ENCODE measurements around the gene YWHAB.

Gene YWHAB

DNA sequence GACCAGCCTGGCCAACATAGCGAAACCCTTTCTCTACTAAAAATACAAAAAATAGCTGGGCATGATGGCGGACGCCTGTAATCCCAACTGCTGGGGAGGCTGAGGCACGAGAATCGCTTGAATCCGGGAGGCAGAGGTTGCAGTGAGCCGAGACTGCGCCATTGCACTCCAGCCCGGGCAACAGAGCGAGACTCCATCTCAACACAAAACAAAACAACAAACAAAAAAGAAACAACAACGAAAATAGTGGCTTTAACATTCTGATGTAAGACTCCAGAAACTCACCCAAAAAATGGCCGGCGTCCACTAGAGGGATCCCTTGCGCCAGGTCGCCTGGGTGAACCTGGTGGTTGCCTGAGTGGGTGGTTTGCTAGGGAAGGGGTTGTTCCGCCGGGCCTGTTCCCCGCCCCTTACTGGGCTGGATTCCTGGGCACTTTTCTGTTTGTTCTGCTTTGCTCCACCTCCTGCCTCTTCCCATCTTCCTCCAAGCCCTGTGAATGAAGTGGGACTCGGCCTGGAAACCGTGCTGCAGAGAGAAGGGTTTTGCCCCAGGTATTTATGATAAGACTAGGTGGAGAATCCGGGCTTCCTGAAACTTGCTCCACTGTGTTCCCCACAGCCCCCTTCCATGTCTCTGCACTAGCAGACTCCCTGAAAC is 25.9 kb downstream of the YWHAB start:
- peak in 2 of 3 experiments; percentile 10 to 22 for DNase-seq (ENCODE audit: low read depth in 3 of 3)

DNA sequence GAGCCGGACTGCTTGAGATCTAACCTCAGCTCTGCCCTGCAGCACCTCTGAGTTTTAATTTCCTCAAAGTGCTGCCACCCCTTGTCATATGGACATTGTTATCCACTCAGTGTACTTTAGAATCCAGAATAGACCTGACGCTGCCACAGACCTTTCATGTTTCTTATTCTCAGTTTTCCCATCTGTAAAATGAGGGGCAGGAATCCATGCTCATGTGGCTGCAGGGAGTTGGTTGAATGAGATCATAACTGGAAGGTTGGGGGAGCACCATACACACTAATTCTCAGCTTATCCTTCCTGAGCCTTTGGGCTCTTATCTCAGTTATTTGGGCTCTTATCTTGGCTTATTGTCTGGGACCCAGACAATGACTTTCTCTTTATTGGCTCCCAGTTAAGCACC is 26.7 kb downstream of the YWHAB start:
- DNase-seq (ENCODE audit: low read depth in 3 of 3): no peak

DNA sequence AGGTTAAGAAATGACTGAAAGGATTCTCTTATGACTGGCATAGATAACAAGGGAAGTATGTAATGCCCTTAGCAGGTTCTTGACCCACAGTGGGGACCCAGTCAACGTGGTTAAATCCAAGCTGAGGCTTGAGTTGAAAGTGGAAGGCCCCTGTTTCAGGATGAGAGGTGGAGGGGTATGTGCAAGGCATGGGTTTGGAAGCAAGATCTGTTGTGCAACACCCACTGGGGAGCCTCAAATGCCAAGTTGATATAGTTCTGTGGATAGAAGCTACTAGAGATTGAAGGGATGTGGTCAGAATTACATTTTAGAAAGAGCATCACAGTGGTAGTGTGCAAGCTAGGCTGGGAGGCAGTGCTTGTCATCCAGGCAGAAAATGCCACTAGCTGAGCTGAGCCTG is 29.4 kb downstream of the YWHAB start:
- no peak for DNase-seq (ENCODE audit: low read depth in 3 of 3)

DNA sequence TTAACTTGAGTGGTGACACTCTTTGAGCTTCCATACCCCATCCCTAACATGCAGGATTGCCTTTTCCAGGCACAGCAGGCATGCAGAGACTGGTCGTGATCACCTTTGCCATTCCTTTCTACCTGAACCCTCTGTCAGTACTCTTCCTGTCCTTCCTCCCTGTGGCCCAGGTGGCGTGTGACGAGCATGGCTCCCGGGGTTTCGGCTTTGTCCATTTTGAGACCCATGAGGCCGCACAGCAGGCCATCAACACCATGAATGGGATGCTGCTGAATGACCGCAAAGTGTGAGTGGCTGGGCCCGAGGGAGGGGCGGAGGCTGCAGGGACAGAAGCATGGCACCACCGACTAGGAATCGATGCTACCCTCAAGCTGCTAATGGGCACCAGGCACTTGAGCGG is 31.1 kb downstream of the YWHAB start:
- no peak for DNase-seq (ENCODE audit: low read depth in 3 of 3)

DNA sequence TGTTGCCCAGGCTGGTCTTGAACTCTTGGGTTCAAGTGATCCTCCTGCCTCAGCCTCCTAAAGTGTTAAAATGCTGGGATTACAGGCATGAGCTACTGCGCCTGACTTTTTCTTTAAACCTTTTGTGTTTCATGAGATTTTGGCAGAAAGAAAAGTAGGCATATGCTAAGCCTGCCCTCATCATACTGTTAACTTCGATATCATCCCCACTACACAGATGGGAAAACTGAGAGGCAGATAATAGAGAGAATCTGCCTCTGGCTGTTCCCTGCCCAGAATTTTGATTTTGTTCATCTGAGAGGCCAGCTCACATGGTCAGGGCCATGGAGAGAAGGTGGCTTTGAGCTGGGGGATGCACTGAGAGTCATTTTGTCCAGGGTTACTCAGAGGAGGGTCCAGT is 31.9 kb downstream of the YWHAB start:
- DNase-seq (ENCODE audit: low read depth in 3 of 3): no peak

DNA sequence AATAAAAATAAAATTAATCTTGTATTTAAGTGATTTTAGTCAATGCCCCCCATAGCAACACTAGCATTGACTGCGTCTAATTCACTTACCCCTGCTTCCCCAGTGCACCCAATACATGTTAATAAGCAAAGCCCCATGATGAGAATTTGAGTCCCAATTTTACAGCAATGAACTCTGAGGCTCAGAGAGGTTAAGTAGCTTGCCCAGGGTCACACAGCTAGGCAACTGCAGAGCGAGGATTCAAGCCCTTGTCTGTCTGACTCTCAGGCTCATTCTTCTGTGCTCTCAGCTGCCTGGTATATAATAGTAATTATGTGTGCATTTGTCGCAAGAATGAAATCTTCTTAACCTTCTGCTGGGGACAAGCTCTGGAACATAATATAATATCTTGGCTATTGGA is 32.8 kb downstream of the YWHAB start:
- DNase-seq (ENCODE audit: low read depth in 3 of 3): no peak

DNA sequence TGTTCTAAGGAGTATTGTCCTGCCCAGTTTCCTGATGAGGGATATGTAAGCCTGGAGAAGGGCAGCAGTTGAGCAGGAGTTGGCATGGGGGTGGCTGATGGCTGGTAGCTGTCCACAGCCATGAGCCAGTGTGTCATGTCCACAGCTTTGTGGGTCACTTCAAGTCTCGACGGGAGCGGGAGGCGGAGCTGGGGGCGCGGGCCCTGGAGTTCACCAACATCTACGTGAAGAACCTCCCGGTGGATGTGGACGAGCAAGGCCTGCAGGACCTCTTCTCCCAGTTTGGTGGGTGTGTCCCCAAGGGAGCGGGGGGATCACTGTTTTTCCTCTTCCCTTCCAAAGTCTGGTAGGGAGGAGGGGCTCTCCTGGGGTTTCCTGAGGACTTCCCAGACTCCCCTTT is 33.3 kb downstream of the YWHAB start:
- no peak for DNase-seq (ENCODE audit: low read depth in 3 of 3)

DNA sequence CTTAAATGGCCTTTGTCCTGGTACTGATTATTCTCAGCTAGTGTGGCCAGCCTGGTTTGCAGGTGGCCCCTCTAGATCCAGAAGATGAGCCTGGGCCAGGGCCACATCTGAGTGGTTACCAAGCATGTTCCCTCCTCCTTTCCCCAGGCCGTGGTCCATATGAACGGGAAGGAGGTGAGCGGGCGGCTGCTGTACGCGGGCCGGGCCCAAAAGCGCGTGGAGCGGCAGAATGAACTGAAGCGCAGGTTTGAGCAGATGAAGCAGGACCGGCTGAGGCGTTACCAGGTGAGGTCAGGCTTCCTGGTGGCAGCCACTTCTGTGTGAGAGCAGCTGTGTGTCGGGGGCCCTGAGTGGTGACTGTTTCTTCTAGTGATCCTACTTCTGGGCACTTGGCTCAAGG is 35.9 kb downstream of the YWHAB start:
- DNase-seq (ENCODE audit: low read depth in 3 of 3): no peak

DNA sequence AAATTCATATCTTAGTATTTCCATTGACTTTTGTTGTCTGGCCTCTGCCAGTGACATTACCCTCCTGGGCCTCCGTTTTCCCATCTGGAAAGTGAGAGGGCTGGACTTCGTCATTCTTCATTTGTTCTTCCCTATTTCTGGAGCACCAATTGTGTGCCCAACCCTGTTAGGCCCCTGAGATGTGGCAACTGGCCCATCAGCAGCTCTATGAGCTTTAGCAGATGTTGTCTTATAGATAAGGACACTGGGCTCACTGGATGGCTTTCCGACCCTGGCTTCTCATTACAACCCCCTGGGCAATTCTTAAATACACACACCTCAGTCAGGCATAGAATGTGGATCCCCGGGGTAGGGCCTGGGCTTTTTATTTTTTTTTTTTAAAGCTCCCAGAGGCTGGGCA is 39.0 kb downstream of the YWHAB start:
- DNase-seq (ENCODE audit: low read depth in 3 of 3): no peak

DNA sequence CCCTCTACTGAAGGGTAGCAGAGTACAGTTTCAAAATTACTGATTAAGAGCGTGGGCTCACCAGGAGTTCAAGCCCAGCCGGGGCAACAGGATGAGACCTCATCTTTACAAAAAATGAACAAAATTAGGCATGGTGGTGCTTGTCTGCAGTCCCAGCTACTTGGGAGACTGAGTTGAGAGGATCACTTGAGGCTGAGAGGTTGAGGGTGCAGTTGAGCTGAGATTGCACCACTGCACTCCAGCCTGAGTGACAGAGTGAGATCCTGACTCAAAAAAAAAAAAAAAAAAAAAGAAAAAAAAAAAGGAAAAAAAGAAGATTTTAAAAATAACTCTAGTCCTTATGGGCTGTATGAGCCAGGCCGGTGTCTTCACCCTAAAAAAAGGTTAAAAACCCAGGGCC is 43.1 kb downstream of the YWHAB start:
- DNase-seq (ENCODE audit: low read depth in 3 of 3): no peak

DNA sequence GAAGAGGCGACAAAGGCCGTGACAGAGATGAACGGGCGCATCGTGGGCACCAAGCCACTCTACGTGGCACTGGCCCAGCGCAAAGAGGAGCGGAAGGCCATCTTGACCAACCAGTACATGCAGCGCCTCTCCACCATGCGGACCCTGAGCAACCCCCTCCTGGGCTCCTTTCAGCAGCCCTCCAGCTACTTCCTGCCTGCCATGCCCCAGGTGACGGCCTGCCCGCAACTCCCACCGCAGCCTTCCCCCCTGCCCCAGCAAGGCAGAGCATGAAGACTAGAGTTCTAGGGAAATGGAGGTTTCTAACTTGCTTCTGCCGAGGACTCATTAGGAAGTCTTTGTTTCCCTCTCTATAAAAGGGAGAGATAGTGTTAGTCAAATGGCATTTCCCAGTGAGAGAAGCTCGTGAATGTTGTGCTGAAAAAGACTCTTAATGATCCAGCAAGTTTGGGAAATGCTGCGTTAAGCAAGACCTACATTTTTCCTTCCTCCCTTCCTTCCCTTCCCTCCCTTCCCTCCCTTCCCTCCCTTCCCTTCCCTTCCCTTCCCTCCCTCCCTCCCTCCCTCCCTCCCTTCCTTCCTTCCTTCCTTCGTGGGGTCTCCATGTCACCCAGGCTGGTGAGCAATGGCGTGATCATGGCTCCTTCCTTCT is 45.1 kb downstream of the YWHAB start:
- no peak for DNase-seq (ENCODE audit: low read depth in 3 of 3)

DNA sequence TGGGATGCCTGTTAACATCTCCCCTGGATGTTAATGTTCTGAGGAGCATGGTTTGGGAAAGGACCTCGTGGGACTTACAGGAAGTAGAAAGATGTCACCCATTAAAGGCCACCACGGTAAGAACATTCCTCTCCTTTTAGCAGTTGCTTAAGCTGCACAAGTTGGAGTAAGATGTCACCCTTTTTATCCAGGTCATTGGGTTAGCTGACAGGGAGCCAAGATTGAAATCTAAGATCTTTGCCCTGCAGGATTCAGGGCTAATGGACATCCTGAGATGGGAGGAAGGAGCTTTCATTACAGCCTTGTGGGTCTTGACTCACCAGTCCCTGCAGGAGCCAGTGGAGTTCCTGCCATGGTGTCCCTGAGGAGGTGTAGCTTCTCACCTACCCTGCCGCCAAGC is 46.4 kb downstream of the YWHAB start:
- no peak for DNase-seq (ENCODE audit: low read depth in 3 of 3)

DNA sequence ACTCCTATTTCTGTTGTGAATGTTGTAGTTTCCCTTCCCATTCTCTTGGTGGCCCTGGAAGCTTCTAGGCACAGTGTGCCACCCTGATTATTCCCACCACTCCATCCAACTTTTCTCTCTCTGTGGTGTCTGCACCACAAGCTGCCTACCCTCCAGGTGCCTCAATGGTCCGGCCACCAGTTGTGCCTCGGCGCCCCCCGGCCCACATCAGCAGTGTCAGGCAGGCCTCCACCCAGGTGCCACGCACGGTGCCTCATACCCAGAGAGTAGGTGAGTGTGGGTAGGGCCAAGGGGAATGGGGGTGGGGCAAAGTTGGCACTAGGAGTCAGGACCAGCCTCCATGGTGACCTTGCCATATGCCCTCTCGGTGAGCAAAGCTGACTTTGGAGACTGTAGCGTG is 47.4 kb downstream of the YWHAB start:
- DNase-seq (ENCODE audit: low read depth in 3 of 3): no peak

DNA sequence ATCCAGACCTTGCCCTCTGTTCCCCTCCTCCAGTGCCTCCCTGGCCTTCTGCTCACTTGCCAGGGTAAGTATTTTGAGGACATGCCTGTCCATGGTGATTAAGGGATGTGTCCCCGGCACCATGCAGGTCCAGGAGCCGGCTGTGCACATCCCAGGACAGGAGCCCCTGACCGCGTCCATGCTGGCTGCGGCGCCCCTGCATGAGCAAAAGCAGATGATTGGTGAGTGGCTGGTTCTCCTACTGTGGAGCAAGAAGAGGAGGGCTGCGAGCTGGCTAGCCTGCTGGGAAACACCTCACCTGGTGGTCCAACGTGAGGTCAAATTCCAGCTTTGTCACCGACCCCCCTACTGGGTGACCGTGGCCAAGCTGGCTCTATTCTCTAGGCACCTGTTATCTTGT is 51.0 kb downstream of the YWHAB start:
- DNase-seq (ENCODE audit: low read depth in 3 of 3): no peak

DNA sequence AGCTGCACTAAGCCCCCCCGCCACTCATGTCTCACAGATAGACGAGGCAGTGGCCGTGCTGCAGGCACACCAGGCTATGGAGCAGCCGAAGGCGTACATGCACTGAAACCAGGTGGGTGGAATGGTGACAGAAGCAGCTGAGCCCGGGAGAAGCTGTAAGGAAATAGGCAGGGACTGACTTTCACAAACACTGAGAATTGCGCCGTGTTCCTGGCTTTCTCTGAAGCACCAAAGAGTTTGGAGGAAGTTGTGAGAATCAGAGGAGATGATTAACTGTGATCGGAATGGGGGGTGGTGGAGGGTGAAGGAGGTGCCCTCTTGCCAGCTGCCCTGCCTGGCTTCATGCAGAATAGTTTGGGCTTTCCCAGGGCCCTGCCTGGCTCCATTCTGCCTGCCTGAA is 53.1 kb downstream of the YWHAB start:
- no peak for DNase-seq (ENCODE audit: low read depth in 3 of 3)

DNA sequence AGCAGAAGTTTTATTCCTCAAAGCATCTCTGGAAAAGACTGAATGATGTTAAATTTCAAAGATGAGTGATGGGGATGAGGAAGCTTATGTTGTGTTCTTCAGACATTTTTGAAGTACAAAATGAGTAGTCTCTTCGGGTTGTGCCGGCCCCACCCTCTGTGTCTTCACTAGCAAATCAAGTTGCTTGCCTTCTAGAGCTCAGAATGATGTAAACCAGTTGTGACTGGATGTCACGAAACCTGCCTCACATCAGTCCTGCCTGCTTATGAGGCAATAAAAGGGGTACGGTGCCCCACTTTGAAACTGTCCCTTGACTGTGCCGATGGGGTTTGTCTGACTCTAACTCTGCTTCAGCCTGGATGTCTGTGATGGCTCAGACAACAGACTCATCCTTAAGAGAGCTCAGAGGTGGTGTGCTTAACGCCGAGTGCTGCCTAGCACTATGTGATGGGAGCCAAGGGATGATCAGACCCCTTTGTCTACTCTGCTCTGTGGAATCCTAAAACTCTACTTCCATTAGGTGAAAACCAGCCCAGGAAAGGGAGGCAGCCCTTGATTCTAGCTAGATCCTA is 55.7 kb downstream of the YWHAB start:
- no peak for DNase-seq (ENCODE audit: low read depth in 3 of 3)

DNA sequence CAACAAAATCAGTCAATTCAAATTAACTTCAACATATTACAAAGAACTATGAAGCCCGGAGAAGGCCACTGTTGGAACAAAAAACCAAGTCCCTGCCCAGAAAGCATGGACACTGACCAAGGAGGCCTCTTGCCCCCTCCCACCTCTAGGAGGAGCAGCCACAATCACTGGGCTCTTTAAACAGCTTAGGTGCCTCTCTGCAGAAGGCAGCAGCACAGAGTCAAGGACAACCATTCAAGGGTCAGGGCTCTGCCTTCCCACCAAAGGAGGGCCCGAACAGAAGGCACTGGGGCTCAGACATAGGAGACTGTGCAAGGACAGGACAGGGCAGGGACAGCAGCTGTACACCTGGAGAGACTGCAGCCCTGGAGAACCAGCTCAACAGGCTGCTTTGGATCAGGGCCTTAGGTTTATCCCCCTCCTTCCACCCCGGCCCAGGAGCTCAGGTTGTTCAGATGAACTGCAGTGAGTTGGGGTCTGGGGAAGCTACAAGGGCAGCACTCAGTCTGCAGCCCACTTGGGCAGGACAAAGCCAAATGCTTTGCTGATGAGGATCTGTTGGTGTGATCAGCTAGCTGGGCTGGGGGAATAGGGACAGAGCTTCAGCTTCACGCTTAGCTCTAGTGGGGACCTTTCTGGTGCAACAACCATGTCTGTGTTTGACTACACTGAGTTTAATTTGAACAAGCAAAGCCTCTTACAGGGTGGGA is 56.9 kb downstream of the YWHAB start:
- DNase-seq (ENCODE audit: low read depth in 3 of 3): no peak

DNA sequence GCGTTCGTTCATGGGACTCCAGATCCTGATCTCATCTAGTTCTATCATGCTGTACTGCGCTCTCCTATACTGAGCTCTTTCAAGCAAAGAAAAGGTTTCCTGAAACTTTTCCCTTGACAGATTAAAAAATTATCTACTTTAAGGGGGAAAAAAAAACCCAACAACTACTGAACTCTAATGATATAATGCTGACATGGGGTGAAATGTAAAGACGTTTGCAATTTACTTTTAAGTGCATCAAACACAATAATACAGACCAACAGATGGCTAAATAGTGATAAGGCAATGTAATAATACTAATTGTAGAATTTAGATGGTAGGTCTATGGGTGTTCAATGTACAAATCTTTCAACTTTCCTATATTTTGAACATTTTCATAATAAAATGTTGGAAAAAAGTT is 58.3 kb downstream of the YWHAB start:
- DNase-seq (ENCODE audit: low read depth in 3 of 3): no peak

DNA sequence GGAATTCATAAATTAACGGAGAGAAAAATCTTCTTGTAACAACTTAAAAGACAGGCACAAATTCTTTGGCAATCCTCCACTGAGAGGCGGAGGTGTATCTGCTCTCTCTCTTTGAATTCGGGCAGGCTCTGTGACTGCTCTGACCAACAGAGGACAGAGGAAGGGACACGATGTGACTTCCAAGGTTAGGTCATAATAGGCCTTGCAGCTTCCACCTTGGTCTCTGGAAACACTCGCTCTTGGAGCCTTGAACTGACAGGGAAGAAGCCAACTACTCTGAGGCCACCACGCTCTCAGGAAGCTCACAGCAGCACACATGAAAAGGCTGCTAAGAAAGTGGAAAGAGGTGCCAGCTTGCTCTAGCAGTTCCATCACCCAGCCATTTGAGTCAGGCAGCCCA is 59.8 kb downstream of the YWHAB start:
- no peak for DNase-seq (ENCODE audit: low read depth in 3 of 3)

DNA sequence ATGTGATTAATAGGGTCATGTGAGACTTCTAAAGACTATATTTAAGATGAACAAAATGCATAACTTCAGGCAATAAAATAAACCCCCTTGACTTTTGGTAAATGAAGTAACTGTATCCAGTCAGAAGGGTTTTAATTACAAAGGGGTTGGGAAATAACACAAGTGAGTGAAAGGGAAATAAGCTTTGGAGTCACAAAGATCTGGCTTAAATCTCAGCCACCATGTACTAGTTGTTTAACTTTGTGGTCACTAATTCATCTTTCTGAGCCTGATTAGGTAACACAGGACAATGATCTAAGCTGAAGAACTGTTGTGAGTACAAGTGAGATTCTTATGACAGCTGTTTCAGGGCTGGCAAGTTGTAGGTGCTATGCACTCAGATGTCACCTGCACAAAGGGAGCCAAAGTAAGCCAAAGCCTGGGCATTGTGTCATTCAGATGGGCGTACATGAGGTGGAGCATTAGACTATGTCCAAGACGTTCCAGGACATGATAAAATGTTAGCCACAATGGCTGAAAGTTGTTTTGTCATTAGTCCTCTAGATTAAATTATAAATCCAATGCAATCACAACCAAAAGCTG is 60.9 kb downstream of the YWHAB start:
- no peak for DNase-seq (ENCODE audit: low read depth in 3 of 3)

DNA sequence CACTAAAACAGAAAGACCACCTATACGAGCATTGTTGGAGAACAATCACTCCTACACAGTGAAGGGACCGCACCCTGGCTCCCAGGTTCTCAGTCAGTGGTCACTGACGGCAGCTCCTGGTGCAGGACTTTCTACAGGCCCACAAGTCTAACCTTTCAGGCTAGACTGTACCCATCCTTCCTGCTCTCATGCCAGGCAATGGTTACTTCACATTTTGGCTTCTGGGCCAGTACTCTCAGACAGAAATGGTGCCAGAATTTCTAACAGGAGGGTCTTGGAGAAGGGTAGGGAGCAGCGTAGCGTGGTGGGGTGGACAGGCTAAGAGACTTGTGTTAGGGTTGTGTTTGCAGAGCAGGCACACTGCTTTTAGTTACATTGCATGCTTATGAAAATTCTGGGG is 62.6 kb downstream of the YWHAB start:
- DNase-seq (ENCODE audit: low read depth in 3 of 3): no peak

DNA sequence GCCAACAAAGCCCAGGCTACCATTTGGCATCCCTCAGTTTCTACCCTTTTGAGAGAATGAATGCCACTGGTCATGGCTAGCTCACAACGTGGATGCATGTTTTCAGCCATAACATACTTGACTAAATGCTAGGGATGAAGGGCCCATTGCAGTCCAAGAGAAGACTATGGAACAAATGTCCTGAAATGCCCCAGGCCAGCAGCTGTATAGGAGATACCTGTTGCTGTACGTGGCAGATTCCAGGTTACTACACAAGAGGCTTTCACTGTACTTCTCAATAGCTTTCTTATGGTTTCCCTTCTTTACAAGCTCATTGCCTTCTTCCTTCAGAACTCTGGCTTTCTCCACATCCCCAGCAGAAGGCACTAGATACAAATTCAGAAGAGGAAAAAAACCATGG is 63.0 kb downstream of the YWHAB start:
- no peak for DNase-seq (ENCODE audit: low read depth in 3 of 3)

DNA sequence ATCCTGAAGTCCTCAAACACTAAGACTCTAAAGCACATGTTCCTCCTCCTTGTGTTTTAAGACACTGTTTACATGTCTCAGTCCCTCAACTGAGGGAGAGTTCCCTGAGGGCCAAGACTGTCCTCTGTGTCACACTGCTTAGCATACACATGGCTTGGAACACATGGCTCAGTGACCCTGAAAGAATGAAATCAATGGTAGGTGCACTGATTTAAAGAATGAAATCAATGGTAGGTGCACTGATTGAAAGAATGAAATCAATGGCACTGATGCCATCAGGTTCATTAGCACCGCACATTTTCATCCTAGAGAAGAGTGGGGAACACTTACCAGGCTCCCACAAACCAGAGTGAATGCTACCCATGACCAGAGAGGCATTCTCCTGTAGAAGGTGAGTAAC is 64.9 kb downstream of the YWHAB start:
- no peak for DNase-seq (ENCODE audit: low read depth in 3 of 3)
